ENCODE measurements around the gene SLC22A7. TPM values are rescaled to one million over a fixed set of nuclear protein-coding genes. Genes with fewer than 3 reads are reported as not detected.

The SLC22A7 gene
- not detected in 2 replicates for total RNA-seq

GRCh38 chr6:43297644-43298564 is at the start of gene SLC22A7:
SLC22A7 (plus strand) TSS chr6:43298260; CDS start chr6:43298359, 99 bp downstream.

GRCh38 chr6:43308101-43308989 is 10.3 kb downstream of the SLC22A7 start, which contains the start of gene CRIP3:
CRIP3 (minus strand) TSS chr6:43308826; CDS start chr6:43308792, 34 bp downstream.

Other genes with a start within 250 kb of the SLC22A7 start
- 14.5 and 15.2 TPM in 2 replicates for gene CUL7, start 244.4 kb upstream of the SLC22A7 start, total RNA-seq
- gene MRPL2, start 238.8 kb upstream of the SLC22A7 start, total RNA-seq: 32.4 and 33.4 TPM in 2 replicates
- 10.3 and 11.7 TPM in 2 replicates for gene KLC4, start 238.6 kb upstream of the SLC22A7 start, total RNA-seq
- gene PTK7, start 221.9 kb upstream of the SLC22A7 start, total RNA-seq: 84.4 and 112 TPM in 2 replicates
- gene SRF, start 127.0 kb upstream of the SLC22A7 start, total RNA-seq: 23.3 and 29.9 TPM in 2 replicates
- gene CUL9, start 116.1 kb upstream of the SLC22A7 start, total RNA-seq: 29.6 and 32.2 TPM in 2 replicates
- gene DNPH1, start 68.8 kb upstream of the SLC22A7 start, total RNA-seq: 129 and 187 TPM in 2 replicates
- not detected in 2 replicates for gene TTBK1, start 54.8 kb upstream of the SLC22A7 start, total RNA-seq
- gene CRIP3, start 10.6 kb downstream of the SLC22A7 start, total RNA-seq: not detected in 2 replicates
- gene ZNF318, start 71.4 kb downstream of the SLC22A7 start, total RNA-seq: 4.4 and 6.1 TPM in 2 replicates
- gene ABCC10, start 129.3 kb downstream of the SLC22A7 start, total RNA-seq: 17.0 and 17.3 TPM in 2 replicates
- gene DLK2, start 157.3 kb downstream of the SLC22A7 start, total RNA-seq: 11.9 and 21.3 TPM in 2 replicates
- 13.2 and 15.1 TPM in 2 replicates for gene TJAP1, start 179.3 kb downstream of the SLC22A7 start, total RNA-seq
- gene LRRC73, start 212.1 kb downstream of the SLC22A7 start, total RNA-seq: 0.05 and 0.21 TPM in 2 replicates
- 75.1 and 91.6 TPM in 2 replicates for gene YIPF3, start 218.7 kb downstream of the SLC22A7 start, total RNA-seq
- 34.1 and 38.8 TPM in 2 replicates for gene POLR1C, start 218.8 kb downstream of the SLC22A7 start, total RNA-seq